ENCODE results near the gene TP53I13. TPM values are rescaled to one million over a fixed set of nuclear protein-coding genes. Genes with fewer than 3 reads are reported as not detected.
A peak's percentile ranks its signal among the peaks of the same experiment; 100 is the strongest.

Gene TP53I13
- total RNA-seq, 2 experiments from 2014 or later: 46.7 to 50.2 TPM

DNA sequence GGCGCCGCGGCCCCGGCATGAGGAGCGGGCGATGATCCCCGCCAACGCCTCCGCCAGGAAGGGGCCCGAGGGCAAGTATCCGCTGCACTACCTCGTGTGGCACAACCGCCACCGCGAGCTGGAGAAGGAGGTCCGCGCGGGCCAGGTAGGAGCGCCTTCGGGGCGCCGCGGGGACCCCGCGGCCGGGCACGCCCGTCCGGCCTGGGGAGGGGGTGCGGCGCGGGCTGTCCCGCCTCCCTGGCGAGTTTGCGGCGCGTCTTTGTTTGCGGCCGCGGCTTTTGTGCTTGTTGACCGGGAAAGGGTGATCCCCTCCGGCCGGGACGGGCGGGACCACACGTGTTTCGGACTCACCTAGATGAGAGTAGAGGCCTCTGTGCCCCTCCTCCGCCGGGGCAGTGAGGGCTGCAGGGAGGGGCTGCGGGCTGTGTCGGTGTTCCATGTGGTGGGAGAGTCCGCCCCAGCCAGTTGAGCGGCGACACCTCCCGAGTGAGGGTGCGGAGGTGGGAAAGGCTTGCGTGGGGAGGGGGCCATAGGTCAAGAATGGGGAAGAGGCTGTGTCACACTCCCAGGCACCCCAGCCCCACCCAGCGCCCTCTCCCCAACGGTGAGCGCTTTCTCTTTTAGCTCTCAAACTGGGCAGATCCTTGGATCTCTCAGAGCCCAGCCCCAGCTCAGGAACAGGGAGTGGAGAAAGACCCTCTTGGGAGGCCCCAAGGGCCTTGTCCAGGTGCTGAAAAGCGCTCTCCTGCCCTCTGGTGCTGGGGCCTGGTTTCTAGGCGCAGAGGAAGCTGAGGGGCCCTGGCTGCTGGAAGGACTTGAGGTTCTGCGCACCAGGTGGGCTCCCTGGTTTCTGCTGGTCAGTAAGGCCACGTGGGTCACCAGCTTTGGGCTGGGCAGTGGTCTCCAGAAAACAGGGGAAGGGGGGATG lies 25.4 kb downstream of the TP53I13 start:
- H3K4me1 Mint-ChIP-seq (ENCODE audit: low read depth): peaks cover 38% of the 10 kb centered on the region
- peak; percentile 37 for TF ChIP-seq CTCF (IDR thresholded peaks at IDR 0.05)
- intact Hi-C loops (cut with micrococcal nuclease): no loop called here
- H3K27me3 Mint-ChIP-seq: no peaks in the 10 kb centered on the region
- no peak for ATAC-seq
- H3K36me3 Mint-ChIP-seq (ENCODE audit: low read depth): no peaks in the 10 kb centered on the region
- CTCF ChIA-PET: interaction anchor here (0.6 to 5.1 kb wide), 9 partner anchors 8 to 336 kb away, joined by 3 to 124 read pairs (median 3); partner anchors contain the start of genes ABHD15, SSH2 and TP53I13
- H3K4me3 Mint-ChIP-seq: peak overlapping the region; percentile 77
- H3K27ac Mint-ChIP-seq: no peak overlapping the region
- no peaks in the 10 kb centered on the region for H3K9me3 Mint-ChIP-seq
- peak; percentile 67 for DNase-seq
- POLR2A ChIA-PET: interaction anchor here (0.8 to 1.5 kb wide), 6 partner anchors 12 to 25 kb away, joined by 3 to 5 read pairs (median 4); partner anchors contain the start of gene TP53I13

GRCh38 chr17:29594519-29595090 lies 26.1 kb downstream of the TP53I13 start:
- ATAC-seq: no peak
- Mint-ChIP-seq H3K4me3 (peak overlapping the region; percentile 77), H3K27me3 (no peaks in the 10 kb centered on the region), H3K27ac (no peak overlapping the region), H3K36me3 (ENCODE audit: low read depth) (no peaks in the 10 kb centered on the region), H3K9me3 (no peaks in the 10 kb centered on the region), H3K4me1 (ENCODE audit: low read depth) (peaks cover 38% of the 10 kb centered on the region)
- intact Hi-C loops (cut with micrococcal nuclease): no loop called here
- no peak for DNase-seq
- TF ChIP-seq CTCF (IDR thresholded peaks at IDR 0.05): no peak
- POLR2A ChIA-PET: interaction anchor here (0.8 to 1.5 kb wide), 6 partner anchors 11 to 26 kb away, joined by 3 to 5 read pairs (median 4); partner anchors contain the start of gene TP53I13
- CTCF ChIA-PET: interaction anchor here (0.6 to 5.1 kb wide), 8 partner anchors 8 to 335 kb away, joined by 3 to 124 read pairs (median 16); partner anchors contain the start of genes ABHD15, SSH2 and TP53I13

GRCh38 chr17:29595107-29595942 lies 26.8 kb downstream of the TP53I13 start:
- H3K4me1 Mint-ChIP-seq (ENCODE audit: low read depth): peaks cover 34% of the 10 kb centered on the region
- no peaks in the 10 kb centered on the region for H3K27me3 Mint-ChIP-seq
- no peak for TF ChIP-seq CTCF (IDR thresholded peaks at IDR 0.05)
- H3K36me3 Mint-ChIP-seq (ENCODE audit: low read depth): no peaks in the 10 kb centered on the region
- ChIA-PET POLR2A (interaction anchor here (1.3 to 1.5 kb wide), 2 partner anchors 10 to 22 kb away, joined by 4 read pairs; no protein-coding TSS in a partner anchor), CTCF (interaction anchor here (1.1 to 5.1 kb wide), 4 partner anchors 12 to 25 kb away, joined by 3 to 124 read pairs (median 92); partner anchors contain the start of genes ABHD15 and TP53I13)
- ATAC-seq (no peak), DNase-seq (no peak)
- intact Hi-C loops (cut with micrococcal nuclease): no loop called here
- H3K27ac Mint-ChIP-seq: no peak overlapping the region
- no peaks in the 10 kb centered on the region for H3K9me3 Mint-ChIP-seq
- H3K4me3 Mint-ChIP-seq: peak overlapping the region; percentile 77

GRCh38 chr17:29595943-29596774 lies 27.7 kb downstream of the TP53I13 start:
- POLR2A ChIA-PET: no interaction called here
- Mint-ChIP-seq H3K4me1 (ENCODE audit: low read depth) (peaks cover 29% of the 10 kb centered on the region), H3K9me3 (no peaks in the 10 kb centered on the region), H3K27me3 (no peaks in the 10 kb centered on the region), H3K36me3 (ENCODE audit: low read depth) (no peaks in the 10 kb centered on the region), H3K27ac (no peak overlapping the region), H3K4me3 (no peak overlapping the region)
- no peak for TF ChIP-seq CTCF (IDR thresholded peaks at IDR 0.05)
- DNase-seq (no peak), ATAC-seq (no peak)
- intact Hi-C loops (cut with micrococcal nuclease): no loop called here
- CTCF ChIA-PET: interaction anchor here (1.6 kb wide), 1 partner anchor 22 kb away, joined by 8 read pairs; no protein-coding TSS in a partner anchor

All from activated CD8-positive, alpha-beta T cell treated with anti-CD3 and anti-CD28 coated beads for 36 hours (primary cell).